ENCODE data around the gene PAXX.

The PAXX gene

GRCh38 chr9:136964833-136965422 is 27.3 kb upstream of the PAXX start:
- DNase-seq (ENCODE audit: low read depth in 2 of 3, low spot score in 2 of 3) = no peak

GRCh38 chr9:136965771-136966484 is 26.3 kb upstream of the PAXX start:
- no peak for DNase-seq (ENCODE audit: low read depth in 2 of 3, low spot score in 2 of 3)

GRCh38 chr9:136968333-136969127 is 23.7 kb upstream of the PAXX start:
- no peak for DNase-seq (ENCODE audit: low read depth in 2 of 3, low spot score in 2 of 3)

- no peak for DNase-seq (ENCODE audit: low read depth in 2 of 3, low spot score in 2 of 3)
Observed at GRCh38 chr9:136969150-136969549, 23.1 kb upstream of the PAXX start.

- no peak for DNase-seq (ENCODE audit: low read depth in 2 of 3, low spot score in 2 of 3)
Observed at GRCh38 chr9:136969774-136970173, 22.4 kb upstream of the PAXX start.

GRCh38 chr9:136970361-136970760 is 21.9 kb upstream of the PAXX start:
- no peak for DNase-seq (ENCODE audit: low read depth in 2 of 3, low spot score in 2 of 3)

GRCh38 chr9:136971746-136972145 is 20.5 kb upstream of the PAXX start:
- no peak for DNase-seq (ENCODE audit: low read depth in 2 of 3, low spot score in 2 of 3)

- DNase-seq (ENCODE audit: low read depth in 2 of 3, low spot score in 2 of 3) = no peak
Observed at GRCh38 chr9:136972335-136972734, 19.9 kb upstream of the PAXX start.

GRCh38 chr9:136972743-136973142 is 19.5 kb upstream of the PAXX start:
- no peak for DNase-seq (ENCODE audit: low read depth in 2 of 3, low spot score in 2 of 3)

GRCh38 chr9:136973618-136974617 is 18.3 kb upstream of the PAXX start:
- DNase-seq (ENCODE audit: low read depth in 2 of 3, low spot score in 2 of 3) = no peak

- no peak for DNase-seq (ENCODE audit: low read depth in 2 of 3, low spot score in 2 of 3)
Observed at GRCh38 chr9:136974817-136975535, 17.2 kb upstream of the PAXX start.

- no peak for DNase-seq (ENCODE audit: low read depth in 2 of 3, low spot score in 2 of 3)
Observed at GRCh38 chr9:136975644-136976043, 16.6 kb upstream of the PAXX start.

GRCh38 chr9:136977223-136977622 is 15.0 kb upstream of the PAXX start, which contains the start of gene PTGDS:
PTGDS (plus strand) TSS chr9:136977504; CDS start chr9:136977579, 75 bp downstream.
- DNase-seq (ENCODE audit: low read depth in 2 of 3, low spot score in 2 of 3) = no peak

- DNase-seq (ENCODE audit: low read depth in 2 of 3, low spot score in 2 of 3) = no peak
Observed at GRCh38 chr9:136977649-136978072, 14.6 kb upstream of the PAXX start.

- DNase-seq (ENCODE audit: low read depth in 2 of 3, low spot score in 2 of 3) = peak in 1 of 3 experiments; percentile 52
Observed at GRCh38 chr9:136978073-136978864, 14.0 kb upstream of the PAXX start.

GRCh38 chr9:136978865-136979544 is 13.2 kb upstream of the PAXX start:
- DNase-seq (ENCODE audit: low read depth in 2 of 3, low spot score in 2 of 3) = no peak

GRCh38 chr9:136979769-136980587 is 12.2 kb upstream of the PAXX start:
- no peak for DNase-seq (ENCODE audit: low read depth in 2 of 3, low spot score in 2 of 3)
